Right forelimb (tissue), 1 donor: ENCODE data around the gene GLE1.
"Not testable (repeated sequence)": the region's sequence is repeated elsewhere in the genome, so short reads cannot be mapped to it uniquely, and the experiment has no call there.

Experiments used
- DNase-seq: peaks from one replicate; pipeline ENCODE4 v3.0.0-alpha.2; 2018

The GLE1 gene

GRCh38 chr9:128497824-128498610 lies 6.5 kb upstream of the GLE1 start:
- no peak for DNase-seq

- no peak for DNase-seq
Observed at GRCh38 chr9:128498911-128499310, 5.6 kb upstream of the GLE1 start.

DNA sequence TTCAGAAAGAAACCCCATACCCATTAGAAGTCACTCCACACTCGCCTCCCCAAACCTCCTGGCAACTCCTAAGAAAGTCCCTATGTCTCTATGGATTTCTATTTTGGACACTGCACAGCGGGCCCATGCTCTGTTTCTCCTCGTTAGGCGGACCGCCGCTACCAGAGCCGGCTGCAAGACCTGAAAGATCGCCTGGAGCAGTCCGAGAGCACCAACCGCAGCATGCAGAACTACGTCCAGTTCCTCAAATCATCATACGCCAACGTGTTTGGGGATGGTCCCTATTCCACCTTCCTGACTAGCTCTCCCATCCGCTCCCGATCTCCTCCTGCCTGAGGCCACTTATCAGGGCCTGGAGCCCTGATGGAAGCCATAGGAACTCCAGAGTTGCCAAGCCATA lies 4.6 kb upstream of the GLE1 start:
- DNase-seq, result no peak

GRCh38 chr9:128503415-128503825 lies 1.1 kb upstream of the GLE1 start:
- DNase-seq, result not testable (repeated sequence)

GRCh38 chr9:128503870-128504269 lies 649 bp upstream of the GLE1 start:
- DNase-seq, result no peak

DNA sequence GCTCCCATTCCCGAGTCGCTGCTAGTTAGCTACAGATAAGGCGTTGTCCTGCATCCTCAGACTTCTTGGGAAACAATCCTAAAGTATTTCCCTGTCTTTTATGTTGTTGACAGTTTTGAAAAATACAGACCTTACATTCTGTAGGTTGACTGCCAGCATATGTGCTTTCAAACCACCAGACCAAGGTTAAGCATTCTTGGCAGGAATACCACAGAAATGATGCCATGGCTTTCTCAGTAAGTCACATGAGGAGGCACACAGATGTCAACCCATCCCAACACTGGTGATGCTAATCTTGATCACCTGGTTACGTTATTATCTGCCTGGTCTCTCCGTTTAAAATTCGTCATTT lies 871 bp downstream of the GLE1 start:
- DNase-seq, result no peak

DNA sequence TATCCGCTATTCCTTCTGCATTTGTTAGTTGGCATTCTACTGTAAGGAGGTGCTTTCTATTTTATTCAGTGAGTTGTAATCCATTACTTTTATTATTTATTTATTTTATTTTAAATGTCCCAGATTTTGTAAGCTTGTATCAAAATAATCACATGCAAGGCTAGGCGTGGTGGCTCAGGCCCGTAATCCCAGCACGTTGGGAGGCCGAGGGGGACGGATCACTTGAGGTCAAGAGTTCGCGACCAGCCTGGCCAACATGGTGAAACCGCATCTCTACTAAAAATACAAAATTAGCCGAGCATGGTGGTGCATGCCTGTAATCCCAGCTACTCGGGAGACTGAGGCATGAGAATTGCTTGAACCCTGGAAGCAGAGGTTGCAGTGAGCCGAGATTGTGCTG lies 1.4 kb downstream of the GLE1 start:
- DNase-seq, result not testable (repeated sequence)

- DNase-seq, result no peak
Observed at GRCh38 chr9:128512820-128513219, 8.3 kb downstream of the GLE1 start.

- DNase-seq, result no peak
Observed at GRCh38 chr9:128521956-128522355, 17.4 kb downstream of the GLE1 start.

GRCh38 chr9:128523199-128523925 lies 18.8 kb downstream of the GLE1 start:
- peak; percentile 59 for DNase-seq

DNA sequence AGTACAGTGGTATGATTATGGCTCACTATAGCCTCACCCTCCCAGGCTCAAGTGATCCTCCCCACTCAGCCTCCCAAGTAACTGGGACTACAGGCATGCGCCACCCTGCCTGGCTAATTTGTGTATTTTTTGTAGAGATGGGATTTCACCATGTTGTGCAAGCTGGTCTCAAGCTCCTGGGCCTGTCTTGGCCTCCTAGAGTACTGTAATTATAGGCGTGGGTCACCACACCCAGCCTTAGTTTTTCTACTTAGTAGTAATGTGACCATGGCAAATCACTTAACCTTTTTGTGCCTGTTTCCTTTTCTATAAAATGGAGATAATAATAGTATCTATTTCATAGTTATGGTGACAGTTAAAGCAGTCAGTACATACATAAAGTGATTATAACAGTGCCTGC lies 22.2 kb downstream of the GLE1 start:
- DNase-seq, result no peak

- no peak for DNase-seq
Observed at GRCh38 chr9:128528445-128529160, 24.1 kb downstream of the GLE1 start.

- no peak for DNase-seq
Observed at GRCh38 chr9:128529191-128529590, 24.7 kb downstream of the GLE1 start.

DNA sequence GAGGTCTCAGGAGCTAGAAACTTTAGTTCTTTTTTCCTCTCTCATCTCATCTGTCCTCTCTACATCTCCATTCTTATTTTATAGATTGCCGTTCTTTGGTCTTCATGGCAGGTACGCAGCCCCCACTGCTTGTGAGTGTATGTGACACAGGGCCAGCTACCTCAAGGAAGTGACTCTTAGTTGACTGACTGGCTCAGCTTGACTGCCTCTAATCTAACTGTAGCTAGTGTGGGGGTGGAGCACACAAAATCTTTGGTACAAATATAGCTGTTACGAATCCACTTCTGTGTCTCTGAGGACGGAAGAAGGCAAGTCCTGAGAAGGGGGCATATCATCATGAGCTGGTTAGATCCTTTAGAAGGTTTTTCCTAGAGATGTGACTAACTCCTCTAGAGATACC lies 28.1 kb downstream of the GLE1 start:
- DNase-seq, result no peak

DNA sequence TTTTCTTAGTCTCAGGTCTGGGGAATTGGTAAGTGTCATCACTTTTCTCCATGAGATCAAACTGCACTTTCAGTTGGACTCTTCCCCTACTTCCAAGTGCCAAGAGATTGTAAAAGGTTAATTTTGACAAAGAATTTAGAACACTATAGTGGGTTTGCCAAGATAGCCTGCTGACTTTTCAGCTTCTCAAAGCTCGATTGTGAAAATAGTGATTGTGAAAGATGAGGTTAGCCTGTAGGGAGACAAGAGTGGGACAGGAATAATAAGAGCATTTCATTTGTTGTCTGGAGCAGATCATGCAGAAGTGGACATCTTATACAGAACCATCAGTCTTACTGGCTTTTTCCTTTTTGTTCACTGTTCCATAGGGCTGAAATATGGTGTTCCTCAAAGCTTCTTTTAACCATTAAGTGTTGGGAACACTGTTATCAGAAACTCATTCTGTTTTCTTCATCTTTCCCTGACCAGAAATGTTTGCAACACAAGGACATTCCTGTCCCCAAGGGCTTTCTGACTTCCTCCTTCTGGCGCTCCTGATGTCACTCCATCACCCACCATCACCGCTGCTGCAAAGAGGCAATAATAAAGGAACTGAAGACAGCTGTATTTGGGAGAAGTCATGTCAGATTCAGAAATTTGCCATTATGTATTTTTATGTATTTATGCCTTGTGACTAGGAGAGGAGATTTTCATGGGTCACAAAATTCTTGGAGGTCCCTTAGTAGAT lies 36.3 kb downstream of the GLE1 start:
- DNase-seq, result no peak

GRCh38 chr9:128546504-128546903 lies 42.0 kb downstream of the GLE1 start:
- DNase-seq, result no peak

- no peak for DNase-seq
Observed at GRCh38 chr9:128548876-128549275, 44.4 kb downstream of the GLE1 start.

GRCh38 chr9:128550226-128550625 lies 45.7 kb downstream of the GLE1 start:
- no peak for DNase-seq

DNA sequence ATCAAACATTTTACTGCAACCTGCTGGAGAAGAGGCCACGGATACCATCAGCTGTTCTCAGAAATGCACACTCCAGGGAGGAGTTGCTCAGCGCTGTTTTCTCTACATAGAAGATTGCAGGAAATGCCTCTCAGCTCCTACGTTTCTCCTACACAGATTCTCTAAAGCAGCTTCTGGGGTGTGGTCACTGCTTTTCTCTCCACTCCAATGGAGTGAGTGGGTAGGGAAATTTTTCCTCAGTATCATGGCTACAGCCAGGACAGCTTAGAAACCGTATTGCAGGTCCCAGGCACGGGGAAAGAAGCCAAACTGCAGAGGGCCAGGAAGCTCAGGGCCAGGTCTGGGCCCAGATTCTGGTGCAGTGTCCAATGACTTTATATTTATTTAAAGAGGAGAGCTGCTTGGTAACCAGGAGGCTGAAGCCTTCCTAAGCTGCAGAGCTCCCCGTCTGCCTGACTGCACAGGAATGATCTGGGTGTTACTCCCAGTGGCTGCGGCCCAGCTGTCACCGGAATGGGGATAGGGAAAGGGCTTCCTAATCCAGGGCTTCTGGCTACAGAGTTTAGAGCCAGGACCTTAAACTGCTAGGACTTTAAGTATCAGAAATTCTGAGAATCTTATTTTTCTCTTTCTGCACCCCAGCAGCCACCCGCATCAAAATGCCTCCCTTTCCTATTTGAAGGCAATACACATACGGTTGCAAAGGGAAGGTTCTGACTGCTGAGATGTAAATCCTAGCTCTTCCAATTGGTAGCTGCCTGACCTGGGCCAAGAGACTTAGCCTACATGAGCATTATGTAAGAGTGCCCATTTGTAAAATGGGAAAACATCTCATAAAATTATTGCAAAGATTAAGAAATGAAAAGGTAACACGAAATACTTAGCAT lies 46.5 kb downstream of the GLE1 start:
- DNase-seq, result peak; percentile 65

- DNase-seq, result no peak
Observed at GRCh38 chr9:128551657-128552152, 47.2 kb downstream of the GLE1 start.

DNA sequence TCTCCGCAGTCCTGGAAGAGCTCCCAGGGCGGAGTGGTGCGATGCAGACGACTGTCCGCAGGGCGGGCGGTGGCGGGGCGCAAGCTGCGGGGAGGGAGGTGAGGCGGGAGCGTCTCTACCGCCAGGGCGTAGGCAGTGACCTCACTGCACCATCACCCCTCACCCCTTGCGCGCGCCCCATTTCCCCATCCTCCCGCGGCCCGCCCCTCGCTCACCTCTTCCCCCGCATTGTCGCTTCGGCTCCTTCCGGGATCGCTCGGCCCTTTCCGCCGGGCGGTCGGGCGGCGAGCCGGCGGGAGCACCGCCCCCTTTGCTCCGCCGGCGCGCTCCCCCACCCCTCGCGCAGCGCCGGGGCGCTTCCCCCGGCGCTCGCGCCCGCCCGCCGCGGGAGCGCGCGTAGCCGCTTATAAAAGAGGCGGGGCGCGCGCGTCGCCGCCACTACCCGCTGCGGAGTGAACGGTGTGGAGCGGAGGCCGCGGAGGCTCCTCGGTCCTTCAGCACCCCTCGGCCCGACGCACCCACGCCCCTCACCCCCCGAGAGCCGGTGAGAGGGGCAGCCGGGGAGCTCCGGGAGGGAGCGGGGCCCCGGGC lies 47.7 kb downstream of the GLE1 start, which contains the start of gene SPTAN1:
SPTAN1 (plus strand) TSS at position 435 of the 591 bp plus-strand sequence. CDS start 14,154 bp downstream, outside the sequence.
- peak; percentile 94 for DNase-seq
